ENCODE results near the gene HACD1.
"Not testable (repeated sequence)": the region's sequence is repeated elsewhere in the genome, so short reads cannot be mapped to it uniquely, and the experiment has no call there.

The HACD1 gene

DNA sequence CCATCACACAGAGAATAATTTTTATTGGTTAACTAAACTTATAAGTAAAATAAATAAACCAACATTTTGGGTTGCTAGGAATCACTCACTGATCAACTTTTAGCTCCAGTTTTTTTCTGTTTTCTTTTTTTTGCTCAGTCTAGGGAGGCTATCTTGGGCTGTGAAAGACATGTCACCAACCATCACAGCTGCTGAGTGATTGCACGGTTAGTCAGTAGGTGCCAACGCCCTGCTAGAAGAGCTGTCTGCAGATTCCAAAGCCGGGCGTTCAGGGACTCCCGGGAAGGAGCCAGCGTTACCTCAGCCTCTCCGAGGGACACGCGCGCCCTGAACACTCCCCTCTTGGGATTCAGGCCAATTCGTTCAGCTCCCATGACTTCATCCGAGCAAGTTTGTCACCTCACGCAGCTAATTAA lies 26.2 kb upstream of the HACD1 start:
- no peak for DNase-seq (ENCODE audit: low read depth)

DNA sequence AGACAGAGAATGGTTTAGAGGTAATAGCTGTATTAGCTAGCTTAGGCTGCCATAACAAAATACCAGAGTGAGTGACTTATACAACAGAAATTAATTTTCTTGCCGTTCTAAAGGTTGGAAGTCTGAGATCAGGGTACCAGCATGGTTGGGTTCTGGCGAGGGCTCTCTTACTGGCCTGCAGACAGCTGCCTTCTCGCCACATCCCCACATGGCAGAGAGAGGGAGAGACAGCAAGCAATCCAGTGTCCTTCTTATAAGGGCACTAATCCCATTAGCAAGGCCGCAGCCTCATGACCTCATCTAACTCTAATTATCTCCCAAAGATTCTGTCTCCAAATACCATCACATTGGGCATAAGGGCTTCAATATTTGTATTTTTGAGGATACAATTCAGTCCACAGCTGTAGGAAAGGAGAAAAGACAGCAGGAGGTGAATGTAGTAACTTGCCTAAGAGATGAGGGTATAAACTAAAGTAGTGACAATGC lies 23.2 kb upstream of the HACD1 start:
- DNase-seq (ENCODE audit: low read depth): no peak

GRCh38 chr10:17637869-17638268 lies 20.7 kb upstream of the HACD1 start:
- DNase-seq (ENCODE audit: low read depth): no peak

GRCh38 chr10:17633353-17633752 lies 16.2 kb upstream of the HACD1 start:
- no peak for DNase-seq (ENCODE audit: low read depth)

GRCh38 chr10:17632590-17632989 lies 15.4 kb upstream of the HACD1 start:
- DNase-seq (ENCODE audit: low read depth): not testable (repeated sequence)

- no peak for DNase-seq (ENCODE audit: low read depth)
Observed at GRCh38 chr10:17626656-17627055, 9.5 kb upstream of the HACD1 start.

DNA sequence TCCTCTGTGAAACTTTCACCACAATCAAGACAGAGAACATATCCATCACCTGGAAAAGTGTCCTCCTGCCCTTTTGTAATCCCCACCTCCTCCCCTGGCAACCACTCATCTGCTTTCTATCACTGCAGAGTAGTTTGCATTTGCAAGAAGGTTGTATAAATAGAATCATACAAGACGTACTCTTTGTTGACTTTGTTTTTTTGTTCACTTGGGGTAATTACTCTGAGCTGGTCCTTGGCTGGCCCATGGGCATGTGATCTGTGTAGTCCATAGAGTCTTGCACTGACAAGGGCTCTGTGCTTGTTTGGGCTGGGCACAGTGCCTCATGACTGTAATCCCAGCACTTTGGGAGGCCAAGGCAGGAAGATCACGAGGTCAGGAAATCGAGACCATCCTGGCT lies 7.8 kb upstream of the HACD1 start:
- no peak for DNase-seq (ENCODE audit: low read depth)

DNA sequence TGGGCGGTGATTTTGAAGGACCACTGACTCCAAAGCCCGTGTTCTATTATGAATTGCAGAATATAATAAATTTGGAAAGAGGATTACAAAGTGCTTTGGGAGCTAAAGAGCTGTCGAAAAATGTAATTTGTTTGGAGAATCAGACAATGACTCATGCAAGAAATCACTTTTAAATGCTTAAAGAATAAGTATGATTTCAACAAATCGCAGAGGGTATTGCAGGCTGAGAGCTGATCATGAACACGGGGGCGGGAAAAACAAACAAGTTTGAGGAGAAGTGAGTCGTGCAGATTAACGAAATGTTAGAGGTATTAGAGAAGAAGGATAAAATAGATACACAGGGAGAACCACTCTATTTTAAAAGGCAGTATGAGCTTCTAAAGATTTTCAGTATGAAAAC lies 4.9 kb upstream of the HACD1 start:
- no peak for DNase-seq (ENCODE audit: low read depth)

DNA sequence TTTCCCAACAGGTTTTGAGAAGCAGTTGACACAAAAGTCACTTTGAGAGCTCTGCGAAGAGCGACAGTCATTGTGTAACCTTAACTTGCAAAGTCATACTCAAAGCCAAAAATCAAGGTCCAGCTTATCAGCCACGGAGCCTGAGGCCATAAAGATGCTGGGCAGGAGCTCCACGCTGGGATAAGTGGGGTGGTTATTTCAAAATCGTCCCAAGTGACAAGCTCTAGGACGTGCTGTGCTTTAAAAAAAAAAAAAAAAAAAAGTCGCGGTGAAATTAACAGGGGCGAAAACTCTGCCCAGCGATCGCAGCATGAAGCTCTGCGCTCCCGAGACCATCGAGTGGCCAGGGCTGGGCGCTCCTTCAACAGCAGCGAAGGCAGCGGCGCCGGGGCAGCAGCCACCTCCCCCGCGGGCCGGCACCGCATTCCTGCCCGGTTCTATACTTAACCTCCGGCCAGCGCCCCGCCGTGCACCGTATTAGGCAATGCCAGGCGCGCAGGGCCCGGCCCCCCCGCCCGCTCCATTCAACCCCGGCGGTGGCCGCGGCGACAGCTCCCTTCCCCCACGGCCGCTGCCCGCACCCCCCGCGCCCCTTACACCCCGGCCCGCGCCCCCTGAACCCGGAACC lies 657 bp downstream of the HACD1 start:
- DNase-seq (ENCODE audit: low read depth): peak; percentile 3

GRCh38 chr10:17609523-17610079 lies 7.6 kb downstream of the HACD1 start:
- no peak for DNase-seq (ENCODE audit: low read depth)

- no peak for DNase-seq (ENCODE audit: low read depth)
Observed at GRCh38 chr10:17607603-17608332, 9.4 kb downstream of the HACD1 start.

GRCh38 chr10:17607060-17607459 lies 10.1 kb downstream of the HACD1 start:
- no peak for DNase-seq (ENCODE audit: low read depth)

- no peak for DNase-seq (ENCODE audit: low read depth)
Observed at GRCh38 chr10:17606547-17607040, 10.6 kb downstream of the HACD1 start.

- no peak for DNase-seq (ENCODE audit: low read depth)
Observed at GRCh38 chr10:17605936-17606335, 11.2 kb downstream of the HACD1 start.

GRCh38 chr10:17599089-17599488 lies 18.1 kb downstream of the HACD1 start:
- DNase-seq (ENCODE audit: low read depth): no peak

DNA sequence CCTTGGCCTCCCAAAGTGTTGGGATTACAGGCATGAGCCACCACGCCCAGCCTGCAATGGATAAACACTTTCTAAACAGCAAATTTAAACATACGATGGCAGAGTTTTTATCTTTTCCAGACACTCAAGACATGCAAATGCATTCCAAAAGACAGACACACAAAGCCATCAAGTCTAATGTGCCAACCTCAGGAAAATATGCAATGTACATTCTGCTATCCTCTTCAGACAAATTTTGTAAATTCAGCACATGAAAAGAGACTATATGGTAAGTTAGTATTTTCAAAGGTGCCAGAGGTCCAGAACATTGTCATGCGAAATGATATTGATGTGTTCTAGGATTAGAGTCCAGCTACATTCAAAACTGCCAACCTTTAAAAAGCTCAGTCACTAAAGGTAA lies 19.8 kb downstream of the HACD1 start:
- no peak for DNase-seq (ENCODE audit: low read depth)

DNA sequence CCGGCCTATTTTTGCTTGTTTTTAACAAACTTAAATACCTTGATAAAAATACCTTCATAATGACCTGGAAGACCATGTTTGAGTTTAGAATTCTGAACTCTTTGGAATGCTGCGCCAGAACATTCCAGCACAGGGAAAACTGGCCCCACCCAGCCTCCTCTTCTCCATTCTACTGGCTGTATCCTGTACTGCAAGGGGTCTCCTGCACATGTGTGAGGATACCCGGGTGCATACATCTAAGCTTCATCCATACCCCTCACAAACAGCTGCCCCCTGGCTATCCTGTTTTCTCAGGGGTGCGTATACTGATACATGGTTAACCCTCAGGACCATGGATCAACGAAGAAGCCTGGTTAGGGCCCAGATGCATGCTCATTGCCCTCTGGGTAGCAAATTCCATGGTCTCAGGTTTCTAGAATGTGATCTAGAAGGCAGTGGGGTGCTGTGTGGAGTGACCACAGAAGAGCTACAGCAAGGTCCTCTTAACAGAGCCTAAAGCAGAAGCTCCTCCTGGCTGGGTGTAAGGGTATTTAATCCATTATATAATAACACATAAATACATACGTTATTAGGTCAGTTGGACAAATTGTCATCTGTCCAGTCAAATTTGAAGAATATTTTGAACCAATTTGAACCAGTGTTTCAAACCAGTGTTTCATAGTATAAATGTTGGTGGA lies 26.1 kb downstream of the HACD1 start:
- DNase-seq (ENCODE audit: low read depth): no peak

- DNase-seq (ENCODE audit: low read depth): not testable (repeated sequence)
Observed at GRCh38 chr10:17589316-17589715, 27.9 kb downstream of the HACD1 start.

DNA sequence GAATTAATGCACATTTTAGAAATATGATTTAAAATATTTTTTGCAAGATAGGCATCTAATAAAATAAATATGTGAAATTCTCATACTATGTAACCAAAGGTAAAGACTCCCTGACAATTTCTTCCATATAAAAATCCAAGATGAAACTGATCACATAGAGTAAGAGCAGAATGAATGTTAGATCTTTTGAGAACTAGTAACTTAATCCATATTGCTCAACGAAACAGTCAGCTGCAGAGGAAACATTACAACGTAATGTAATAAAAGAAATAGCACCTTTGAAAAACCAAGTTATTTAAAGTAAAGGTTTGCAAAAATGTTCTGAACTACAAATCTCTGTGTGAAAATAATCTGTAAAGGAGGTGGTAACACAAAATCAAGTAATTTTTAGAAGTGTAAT lies 28.8 kb downstream of the HACD1 start:
- no peak for DNase-seq (ENCODE audit: low read depth)

- DNase-seq (ENCODE audit: low read depth): not testable (repeated sequence)
Observed at GRCh38 chr10:17587321-17587720, 29.9 kb downstream of the HACD1 start.

- no peak for DNase-seq (ENCODE audit: low read depth)
Observed at GRCh38 chr10:17586821-17587234, 30.3 kb downstream of the HACD1 start.

- no peak for DNase-seq (ENCODE audit: low read depth)
Observed at GRCh38 chr10:17585016-17585415, 32.2 kb downstream of the HACD1 start.

- DNase-seq (ENCODE audit: low read depth): no peak
Observed at GRCh38 chr10:17580885-17581284, 36.3 kb downstream of the HACD1 start.

Measured in stimulated activated CD8-positive, alpha-beta memory T cell treated with anti-CD3 and anti-CD28 coated beads, Interleukin-15, amount 100 ng/mL, for 24 hours (primary cell).